WERI-Rb-1 (cell line): ENCODE measurements around the gene RAP2B.

Experiments
- DNase-seq: peaks from one replicate; pipeline ENCODE4 v3.0.0-alpha.2; 2020
- H3K27ac ChIP-seq: fragments of 250-450 bp; sonication (Bioruptor Pico); 2 replicates; pipeline ENCODE4 v1.5.1; 2020; ENCODE audit warnings: mild to moderate bottlenecking, moderate library complexity
- H3K27me3 ChIP-seq: fragments of 250-450 bp; sonication (Bioruptor Pico); 2 replicates; pipeline ENCODE4 v1.5.1; 2021; ENCODE audit warnings: mild to moderate bottlenecking, low read depth, moderate library complexity; ENCODE audit not compliant: insufficient read depth, severe bottlenecking
- H3K36me3 ChIP-seq: fragments of 250-450 bp; sonication (Bioruptor Pico); 2 replicates; pipeline ENCODE4 v1.5.1; 2020; ENCODE audit warnings: mild to moderate bottlenecking, moderate library complexity
- H3K4me3 ChIP-seq: 2 replicates; pipeline ENCODE4 v1.5.1; 2011; ENCODE audit warnings: low read depth, mild to moderate bottlenecking, control low read depth, low read length
- H3K9me3 ChIP-seq: fragments of 250-450 bp; sonication (Bioruptor Pico); 2 replicates; pipeline ENCODE4 v1.5.1; 2021; ENCODE audit warnings: mild to moderate bottlenecking, moderate library complexity; ENCODE audit not compliant: severe bottlenecking
- TF ChIP-seq, protein P1 (sequence below): IDR thresholded peaks from 2 replicates; pipeline ENCODE4 v1.5.1; 2011; ENCODE audit warnings: low read depth, mild to moderate bottlenecking, control low read depth, inconsistent platforms, low read length

Gene RAP2B

DNA sequence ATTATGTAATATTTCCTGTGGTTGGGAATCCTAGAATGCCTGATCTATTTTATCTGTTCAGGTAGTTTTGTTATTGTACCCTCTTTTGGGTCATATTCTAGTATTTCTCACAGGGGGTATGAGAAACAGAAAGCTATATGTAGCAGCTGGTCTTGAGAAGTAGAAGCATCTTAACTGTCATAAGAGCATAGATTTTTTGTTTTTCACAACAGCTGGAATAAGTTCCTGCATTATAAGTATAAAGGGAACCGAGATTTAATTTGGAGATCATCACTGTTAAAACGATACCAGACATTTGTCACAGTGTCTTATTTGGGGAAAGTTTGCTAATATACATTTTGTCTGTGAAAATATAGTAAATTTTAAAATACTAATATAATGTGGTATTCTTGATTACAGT lies 4.8 kb downstream of the RAP2B start:
- no peak overlapping the region for H3K27ac ChIP-seq
- H3K9me3 ChIP-seq, result no peaks in the 10 kb centered on the region
- no peak overlapping the region for H3K4me3 ChIP-seq

DNA sequence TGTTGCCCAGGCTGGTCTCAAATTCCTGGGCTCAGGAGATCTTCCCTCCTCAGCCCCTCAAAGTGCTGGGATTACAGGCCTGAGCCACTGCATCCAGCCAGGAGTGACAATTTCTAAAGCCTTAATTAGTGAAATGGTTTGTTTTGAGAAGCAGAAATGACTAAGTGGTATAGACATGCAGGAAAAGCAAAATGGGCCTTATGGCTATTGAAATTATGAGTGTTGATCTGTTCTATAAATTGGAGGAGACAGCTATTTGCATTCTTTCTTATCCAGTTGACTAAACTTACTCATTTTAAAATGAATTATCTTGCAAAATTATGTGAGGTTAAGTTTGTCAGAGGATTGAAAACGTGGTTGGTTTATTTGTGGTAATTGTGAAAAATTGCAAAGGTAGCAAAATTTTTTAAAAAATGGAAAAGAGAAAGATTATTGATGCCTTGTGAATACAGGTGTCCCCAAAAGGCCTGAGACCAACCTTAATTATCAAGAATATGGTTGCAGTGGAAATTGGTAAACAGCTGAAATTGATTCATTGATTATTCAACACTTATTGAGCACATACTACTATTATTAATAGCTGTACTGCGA lies 7.9 kb downstream of the RAP2B start:
- H3K27me3 ChIP-seq, result no peaks in the 10 kb centered on the region
- H3K36me3 ChIP-seq, result 0 out of 2 replicates have a peak, but pooled peaks cover 1% of the 10 kb centered on the region
- TF ChIP-seq, protein P1, sequence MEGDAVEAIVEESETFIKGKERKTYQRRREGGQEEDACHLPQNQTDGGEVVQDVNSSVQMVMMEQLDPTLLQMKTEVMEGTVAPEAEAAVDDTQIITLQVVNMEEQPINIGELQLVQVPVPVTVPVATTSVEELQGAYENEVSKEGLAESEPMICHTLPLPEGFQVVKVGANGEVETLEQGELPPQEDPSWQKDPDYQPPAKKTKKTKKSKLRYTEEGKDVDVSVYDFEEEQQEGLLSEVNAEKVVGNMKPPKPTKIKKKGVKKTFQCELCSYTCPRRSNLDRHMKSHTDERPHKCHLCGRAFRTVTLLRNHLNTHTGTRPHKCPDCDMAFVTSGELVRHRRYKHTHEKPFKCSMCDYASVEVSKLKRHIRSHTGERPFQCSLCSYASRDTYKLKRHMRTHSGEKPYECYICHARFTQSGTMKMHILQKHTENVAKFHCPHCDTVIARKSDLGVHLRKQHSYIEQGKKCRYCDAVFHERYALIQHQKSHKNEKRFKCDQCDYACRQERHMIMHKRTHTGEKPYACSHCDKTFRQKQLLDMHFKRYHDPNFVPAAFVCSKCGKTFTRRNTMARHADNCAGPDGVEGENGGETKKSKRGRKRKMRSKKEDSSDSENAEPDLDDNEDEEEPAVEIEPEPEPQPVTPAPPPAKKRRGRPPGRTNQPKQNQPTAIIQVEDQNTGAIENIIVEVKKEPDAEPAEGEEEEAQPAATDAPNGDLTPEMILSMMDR, result no peak
- no peaks in the 10 kb centered on the region for H3K9me3 ChIP-seq
- no peak for DNase-seq
- H3K27ac ChIP-seq, result no peak overlapping the region
- H3K4me3 ChIP-seq, result no peak overlapping the region

More for the DNA sequence above, 4.8 kb downstream of the RAP2B start:
- no peak for DNase-seq
- TF ChIP-seq, protein P1, result no peak
- Histone ChIP-seq H3K36me3 (peaks cover 5% of the 10 kb centered on the region; the same call in 1 of the 2 replicates), H3K27me3 (no peaks in the 10 kb centered on the region)

DNA sequence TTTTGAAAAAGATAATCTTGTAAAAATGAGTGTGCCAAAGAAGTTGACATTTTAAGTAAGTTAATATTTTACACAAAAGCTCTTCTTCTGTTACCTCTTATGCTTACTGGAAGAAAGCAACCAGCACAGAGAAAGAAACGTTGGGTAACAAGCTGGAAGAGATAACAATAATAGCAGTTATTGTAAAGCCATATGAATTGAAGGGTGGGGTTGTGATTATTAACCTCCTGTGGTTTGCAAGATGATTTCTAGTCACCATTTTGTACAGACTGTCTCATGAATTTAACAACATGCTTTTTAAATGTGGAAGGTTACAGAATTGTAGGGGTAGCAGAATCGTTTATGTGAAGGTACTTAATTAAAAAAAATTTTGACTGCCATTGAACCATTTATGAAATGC lies 9.2 kb downstream of the RAP2B start:
- TF ChIP-seq, protein P1, result no peak
- Histone ChIP-seq H3K9me3 (no peaks in the 10 kb centered on the region), H3K27me3 (no peaks in the 10 kb centered on the region), H3K4me3 (no peak overlapping the region), H3K36me3 (no peaks in the 10 kb centered on the region), H3K27ac (no peak overlapping the region)
- DNase-seq, result no peak

DNA sequence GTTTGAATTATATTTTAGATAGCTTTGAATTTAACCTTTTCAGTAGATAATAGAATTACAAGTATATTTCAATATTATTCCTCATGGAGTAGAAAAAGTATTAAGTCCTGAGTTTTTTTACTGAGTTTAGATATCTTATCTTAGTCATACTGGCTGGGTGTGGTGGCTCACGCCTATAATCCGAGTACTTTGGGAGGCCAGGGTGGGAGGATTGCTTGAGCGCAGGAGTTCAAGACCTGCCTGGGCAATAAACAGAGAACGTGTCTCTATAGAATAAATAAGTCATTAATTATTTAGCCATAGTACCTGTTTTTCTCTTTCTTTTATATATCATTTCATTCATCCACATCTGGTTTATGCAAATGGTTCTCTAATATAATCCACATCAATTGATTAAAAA lies 9.9 kb downstream of the RAP2B start:
- TF ChIP-seq, protein P1, result no peak
- H3K27ac ChIP-seq, result no peak overlapping the region
- H3K4me3 ChIP-seq, result no peak overlapping the region
- no peaks in the 10 kb centered on the region for H3K36me3 ChIP-seq
- H3K9me3 ChIP-seq, result no peaks in the 10 kb centered on the region
- no peaks in the 10 kb centered on the region for H3K27me3 ChIP-seq
- DNase-seq, result no peak

DNA sequence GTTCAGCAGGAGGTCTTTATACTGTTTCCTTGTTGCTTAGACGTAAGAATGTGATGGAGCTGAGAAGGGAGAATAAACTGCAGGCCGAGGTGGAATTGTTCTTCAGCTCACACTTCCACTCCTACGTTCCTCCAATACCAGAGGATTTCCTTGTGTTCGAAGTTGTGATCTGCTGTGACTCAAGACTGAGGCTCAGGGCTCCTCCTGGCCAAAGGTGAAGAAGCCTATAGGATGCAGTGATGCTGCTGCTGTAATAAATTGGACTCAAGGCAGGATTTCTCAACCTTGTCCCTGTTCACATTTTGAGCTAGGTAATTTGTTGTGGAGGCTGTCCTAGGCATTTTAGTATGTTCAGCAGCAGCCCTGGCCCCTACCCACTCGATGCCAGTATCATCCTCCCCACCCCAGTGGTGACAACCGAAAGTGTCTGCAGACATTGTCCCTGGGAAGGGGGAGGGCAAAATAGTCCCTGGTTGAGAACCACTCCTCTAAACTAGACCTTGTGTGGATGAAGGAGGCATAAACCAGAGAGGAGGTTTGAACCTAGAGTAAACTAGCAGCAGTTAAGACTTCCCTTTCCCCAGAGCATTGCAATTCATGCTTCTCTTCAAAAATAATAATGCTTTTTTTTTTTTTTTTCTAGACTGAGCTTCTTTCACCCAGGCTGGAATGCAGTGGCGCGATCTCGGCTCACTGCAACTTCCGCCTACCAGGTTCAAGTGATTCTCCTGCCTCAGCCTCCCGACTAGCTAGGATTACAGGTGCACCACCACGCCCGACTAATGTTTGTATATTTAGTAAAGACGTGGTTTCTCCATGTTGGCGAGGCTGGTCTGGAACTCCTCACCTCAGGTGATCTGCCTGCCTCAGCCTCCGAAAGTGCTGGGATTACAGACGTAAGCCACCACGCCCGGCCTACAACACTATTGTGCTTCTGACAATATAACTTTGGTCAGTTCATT lies 11.1 kb downstream of the RAP2B start:
- DNase-seq, result no peak
- Histone ChIP-seq H3K36me3 (no peaks in the 10 kb centered on the region), H3K9me3 (no peaks in the 10 kb centered on the region), H3K4me3 (no peak overlapping the region), H3K27ac (no peak overlapping the region), H3K27me3 (no peaks in the 10 kb centered on the region)
- TF ChIP-seq, protein P1, result no peak
